B cell (primary cell): Measurements from ENCODE around the gene ARAP1. TPM values are rescaled to one million over a fixed set of nuclear protein-coding genes. Genes with fewer than 3 reads are reported as not detected.

Experiments used
- ATAC-seq: fragments of 200-7000 bp; cut with Tn5 transposase; one replicate; pipeline ENCODE4 v1.10.0; 2021; ENCODE audit warnings: low read depth, mild to moderate bottlenecking, moderate number of reproducible peaks, moderate library complexity
- CTCF ChIA-PET: fragments of 350-600 bp; sonication (Branson Sonifier 250); formaldehyde crosslinking; loops from one replicate; lab custom pipeline; 2021; ENCODE audit warnings: antibody characterized with exemption, inconsistent platforms; lab: Charles Lee
- POLR2A ChIA-PET: fragments of 350-600 bp; sonication (Branson Sonifier 250); formaldehyde crosslinking; loops from one replicate; lab custom pipeline; 2021; ENCODE audit warnings: antibody characterized with exemption; lab: Charles Lee
- DNase-seq: peaks from one replicate; pipeline ENCODE4 v3.0.0; 2013
- H2AFZ ChIP-seq: 2 replicates; pipeline ENCODE4 v1.6.1; 2012; ENCODE audit warnings: mild to moderate bottlenecking, low read depth, low read length; ENCODE audit not compliant: insufficient read depth, poor library complexity, severe bottlenecking
- H3K27ac ChIP-seq, 2 donors: 1 replicate in 1 of 2; 2 replicates in 1 of 2; pipeline ENCODE4 v1.5.1; 2012 to 2013; ENCODE audit warnings: low read length in 2 of 2, mild to moderate bottlenecking in 2 of 2, moderate library complexity in 1 of 2
- H3K27me3 ChIP-seq, 4 experiments: fragments of 200-600 bp in 1 of 4; sonication (generic) in 1 of 4; replicated peaks in 1 of 4; 1 replicate in 2 of 4; 2 replicates in 2 of 4; pipeline versions ENCODE4 v1.6.1 to v1.7.0; 2013 to 2016; ENCODE audit warnings: low read length in 3 of 4, mild to moderate bottlenecking in 2 of 4, mixed read lengths in 1 of 4, moderate library complexity in 1 of 4; ENCODE audit not compliant: insufficient read depth in 4 of 4, control insufficient read depth in 3 of 4; ENCODE audit errors: control extremely low read depth in 1 of 4
- H3K36me3 ChIP-seq, 2 experiments: replicated peaks in 1 of 2; 1 replicate in 1 of 2; 2 replicates in 1 of 2; pipeline versions ENCODE4 v1.6.1 to v1.7.1; 2013; ENCODE audit warnings: low read length in 1 of 2; ENCODE audit not compliant: insufficient read depth in 2 of 2, control insufficient read depth in 1 of 2; ENCODE audit errors: control extremely low read depth in 1 of 2, extremely low read depth in 1 of 2
- H3K4me1 ChIP-seq, 2 donors: fragments of 200-600 bp in 1 of 2; sonication (generic) in 1 of 2; 1 replicate in 1 of 2; 2 replicates in 1 of 2; pipeline versions ENCODE4 v1.5.1 to v1.6.1; 2013 to 2017; ENCODE audit warnings: low read length in 2 of 2; ENCODE audit not compliant: control insufficient read depth in 2 of 2, insufficient read depth in 2 of 2
- H3K4me2 ChIP-seq: replicated peaks from 2 replicates; pipeline ENCODE3; 2012; ENCODE audit warnings: mild to moderate bottlenecking, low read depth, low read length; ENCODE audit not compliant: poor library complexity, severe bottlenecking
- H3K4me3 ChIP-seq, 5 experiments: fragments of 200-600 bp in 1 of 5; sonication (generic) in 1 of 5; 1 replicate in 3 of 5; 2 replicates in 2 of 5; pipeline versions ENCODE4 v1.5.1 to v1.7.0; 2011 to 2016; ENCODE audit warnings: low read length in 4 of 5, mild to moderate bottlenecking in 4 of 5, low read depth in 2 of 5, control low read depth in 1 of 5, moderate library complexity in 1 of 5; ENCODE audit not compliant: insufficient read depth in 1 of 5; ENCODE audit errors: control extremely low read depth in 1 of 5, extremely low read depth in 1 of 5
- H3K79me2 ChIP-seq: fragments of 200-600 bp; sonication (generic); one replicate; pipeline ENCODE4 v1.6.0; 2016; ENCODE audit warnings: low read length; ENCODE audit not compliant: control insufficient read depth, insufficient read depth
- H3K9ac ChIP-seq: fragments of 200-600 bp; sonication (generic); 2 replicates; pipeline ENCODE4 v1.6.1; 2017; ENCODE audit warnings: mild to moderate bottlenecking, low read length, moderate library complexity
- H3K9me3 ChIP-seq, 3 donors: one replicate each; pipeline versions ENCODE4 v1.6.1 to v1.7.1; 2013; ENCODE audit warnings: low read length in 2 of 3; ENCODE audit not compliant: control insufficient read depth in 2 of 3, insufficient read depth in 1 of 3; ENCODE audit errors: control extremely low read depth in 1 of 3
- H4K20me1 ChIP-seq: 2 replicates; pipeline ENCODE4 v1.6.0; 2012; ENCODE audit warnings: mild to moderate bottlenecking, low read length; ENCODE audit not compliant: insufficient read depth, control insufficient read depth, poor library complexity, severe bottlenecking
- H3K27ac Mint-ChIP-seq: one replicate; pipeline ENCODE4 v1.8.0; 2021; ENCODE audit warnings: mixed read lengths
- H3K27me3 Mint-ChIP-seq: one replicate; pipeline ENCODE4 v1.8.0; 2021; ENCODE audit warnings: mixed read lengths
- H3K4me1 Mint-ChIP-seq: one replicate; pipeline ENCODE4 v1.8.0; 2021; ENCODE audit warnings: mixed read lengths
- H3K4me3 Mint-ChIP-seq: one replicate; pipeline ENCODE4 v1.8.0; 2021; ENCODE audit warnings: mixed read lengths
- H3K9me3 Mint-ChIP-seq: one replicate; pipeline ENCODE4 v1.8.0; 2022; ENCODE audit warnings: mixed read lengths; ENCODE audit not compliant: insufficient read depth
- CTCF ChIP-seq: fragments of 200-600 bp; IDR thresholded peaks from one replicate; pipeline ENCODE4 v1.8.0; 2022; ENCODE audit warnings: antibody characterized with exemption, mild to moderate bottlenecking
- EZH2 ChIP-seq: IDR thresholded peaks from 2 replicates; pipeline ENCODE4 v1.6.1; 2012; ENCODE audit warnings: borderline replicate concordance, low read depth, mild to moderate bottlenecking, moderate library complexity, low read length; ENCODE audit not compliant: insufficient read depth, poor library complexity, severe bottlenecking
- WGBS: methylation state at CpG from one replicate; pipeline ENCODE4 v1.1.5; 2013; ENCODE audit warnings: missing lambda C conversion rate; ENCODE audit not compliant: insufficient coverage; 5-methylcytosine and 5-hydroxymethylcytosine counted together
- intact Hi-C: fragments of 100-400 bp; cut with micrococcal nuclease; formaldehyde crosslinking; loops from one replicate; pipeline ENCODE4 v1.10.0; 2022
- polyA plus RNA-seq: library from polyadenylated mRNA; depleted of rRNA; stranded (reverse); fragments of >200 nt; gene quantifications from 2 replicates; pipeline ENCODE4 v1.2.3, GENCODE V29; 2012
- total RNA-seq, 2 donors: library from RNA; stranded (reverse); fragments of 120-200 nt in 1 of 2; gene quantifications; 1 replicate in 1 of 2; 2 replicates in 1 of 2; pipeline versions ENCODE4 v1.2.3 to v1.2.4, GENCODE V29; 2013 to 2022

Gene ARAP1
- total and polyA plus RNA-seq, 2 donors (not counting 1 experiment from before 2014, with no cell fraction given), result 143 to 242 TPM

GRCh38 chr11:72754149-72754543, 1.9 kb upstream of the ARAP1 start:
- 100% methylated on average over 5 of the region's 8 CpGs for WGBS
- ChIA-PET POLR2A (no interaction called here), CTCF (interaction anchor here (1.0 kb wide), 1 partner anchor 15 kb away, joined by 4 read pairs; no protein-coding TSS in a partner anchor)
- no peak overlapping the region for H3K4me2 ChIP-seq
- no peak overlapping the region for H3K27ac Mint-ChIP-seq
- H3K4me3 Mint-ChIP-seq, result no peak overlapping the region
- no peak overlapping the region for H3K4me3 ChIP-seq
- H3K27me3 Mint-ChIP-seq, result no peaks in the 10 kb centered on the region
- peaks cover 0 to 3% of the 10 kb centered on the region in 2 experiments for H3K36me3 ChIP-seq
- TF ChIP-seq CTCF (no peak), EZH2 (no peak)
- peaks cover 24% of the 10 kb centered on the region for H4K20me1 ChIP-seq
- H2AFZ ChIP-seq, result no peak overlapping the region
- H3K9ac ChIP-seq, result no peak overlapping the region
- no peaks in the 10 kb centered on the region for H3K9me3 Mint-ChIP-seq
- H3K4me1 ChIP-seq, result peaks cover 30 to 39% of the 10 kb centered on the region in 2 donors
- H3K4me1 Mint-ChIP-seq, result peaks cover 33% of the 10 kb centered on the region
- no peaks in the 10 kb centered on the region for H3K27me3 ChIP-seq
- no peaks in the 10 kb centered on the region for H3K9me3 ChIP-seq
- H3K79me2 ChIP-seq, result peaks cover 40% of the 10 kb centered on the region
- intact Hi-C loops, result loop anchor here (5.0 kb wide), 1 partner anchor 532 kb away; the partner anchor contains the start of gene INPPL1
- no peak overlapping the region for H3K27ac ChIP-seq
- DNase-seq (no peak), ATAC-seq (no peak)

- peaks cover 35 to 45% of the 10 kb centered on the region in 2 donors for H3K4me1 ChIP-seq
Observed at GRCh38 chr11:72753341-72754148, 1.3 kb upstream of the ARAP1 start.

More at GRCh38 chr11:72753341-72754148, 1.3 kb upstream of the ARAP1 start:
- Histone ChIP-seq H3K27me3 (no peaks in the 10 kb centered on the region), H3K27ac (no peak overlapping the region), H3K9me3 (no peaks in the 10 kb centered on the region), H4K20me1 (peaks cover 30% of the 10 kb centered on the region), H3K79me2 (peaks cover 46% of the 10 kb centered on the region), H3K4me3 (no peak overlapping the region), H2AFZ (no peak overlapping the region), H3K9ac (no peak overlapping the region), H3K4me2 (peak overlapping the region; percentile 96), H3K36me3 (peaks cover 0 to 3% of the 10 kb centered on the region in 2 experiments)
- intact Hi-C loops, result loop anchor here (2.0 to 5.0 kb wide), 2 partner anchors 69 to 531 kb away; partner anchors contain the start of gene INPPL1
- CTCF ChIA-PET, result interaction anchor here (0.8 to 1.6 kb wide), 5 partner anchors 15 to 69 kb away, joined by 3 to 11 read pairs (median 4); partner anchors contain the start of gene ATG16L2
- Mint-ChIP-seq H3K4me1 (peaks cover 37% of the 10 kb centered on the region), H3K9me3 (no peaks in the 10 kb centered on the region), H3K27me3 (no peaks in the 10 kb centered on the region), H3K27ac (peak overlapping the region; percentile 74), H3K4me3 (peak overlapping the region; percentile 99)
- 94% methylated on average over 9 of the region's 9 CpGs for WGBS
- ATAC-seq (no peak), DNase-seq (no peak)
- POLR2A ChIA-PET, result interaction anchor here (0.6 to 0.8 kb wide), 4 partner anchors 13 to 45 kb away, joined by 3 to 7 read pairs (median 5); no protein-coding TSS in a partner anchor
- TF ChIP-seq CTCF (no peak), EZH2 (no peak)
